HPDE6-E6E7 (cell line): Measurements from ENCODE around the gene UBA52.

Experiments
- DNase-seq: peaks from one replicate; pipeline ENCODE4 v3.0.0; 2011; ENCODE audit warnings: missing footprints; ENCODE audit errors: extremely low spot score

The UBA52 gene

GRCh38 chr19:18608102-18608804 lies 36.6 kb downstream of the UBA52 start:
- DNase-seq, result no peak

- no peak for DNase-seq
Observed at GRCh38 chr19:18608805-18609716, 37.4 kb downstream of the UBA52 start.

- DNase-seq, result no peak
Observed at GRCh38 chr19:18609717-18610051, 38.0 kb downstream of the UBA52 start.

- DNase-seq, result no peak
Observed at GRCh38 chr19:18610245-18610555, 38.5 kb downstream of the UBA52 start.

- DNase-seq, result no peak
Observed at GRCh38 chr19:18610556-18611326, 39.1 kb downstream of the UBA52 start.

DNA sequence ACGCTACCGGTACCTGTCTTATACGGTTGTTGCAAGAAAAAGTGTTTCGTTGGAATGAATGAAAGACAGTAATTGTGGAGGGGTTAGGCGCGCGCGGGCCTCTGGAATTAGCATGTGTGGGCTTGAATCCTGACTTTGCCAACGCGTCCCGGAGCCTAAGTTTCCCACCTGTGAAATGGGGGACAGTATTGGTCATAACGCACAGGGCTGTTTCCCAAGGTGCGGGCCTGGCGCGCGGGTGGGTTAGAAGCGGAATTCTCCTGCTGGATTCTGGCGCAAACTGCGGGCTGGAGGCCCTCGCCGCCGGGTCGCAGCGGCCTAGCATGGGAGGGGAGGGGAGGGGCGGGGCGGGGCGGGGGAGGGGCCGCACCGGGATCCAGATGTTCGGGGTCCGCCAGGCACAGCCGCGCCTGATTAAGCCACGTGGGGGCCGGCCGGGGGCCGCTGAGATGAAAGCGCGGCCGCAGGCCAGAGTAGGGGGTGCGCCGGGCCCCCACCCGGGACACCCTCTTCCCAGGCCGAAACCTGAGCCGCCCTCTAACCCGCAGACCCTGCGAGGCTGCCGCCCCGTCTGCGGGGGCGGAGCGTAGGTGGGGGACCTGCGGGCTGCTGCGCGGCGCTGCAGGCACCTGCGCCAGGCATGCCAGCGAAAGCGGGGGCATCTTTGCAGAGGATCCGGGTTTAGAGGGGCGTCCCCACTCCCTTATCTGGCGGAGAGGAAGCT lies 39.8 kb downstream of the UBA52 start:
- no peak for DNase-seq

- DNase-seq, result no peak
Observed at GRCh38 chr19:18612051-18612771, 40.6 kb downstream of the UBA52 start.

- no peak for DNase-seq
Observed at GRCh38 chr19:18612772-18613588, 41.3 kb downstream of the UBA52 start, which contains the start of gene TMEM59L. TMEM59L (plus strand) TSS chr19:18612870; CDS start chr19:18612959, 89 bp downstream.

GRCh38 chr19:18613589-18614234 lies 42.1 kb downstream of the UBA52 start:
- DNase-seq, result no peak

- no peak for DNase-seq
Observed at GRCh38 chr19:18616023-18616422, 44.4 kb downstream of the UBA52 start.

DNA sequence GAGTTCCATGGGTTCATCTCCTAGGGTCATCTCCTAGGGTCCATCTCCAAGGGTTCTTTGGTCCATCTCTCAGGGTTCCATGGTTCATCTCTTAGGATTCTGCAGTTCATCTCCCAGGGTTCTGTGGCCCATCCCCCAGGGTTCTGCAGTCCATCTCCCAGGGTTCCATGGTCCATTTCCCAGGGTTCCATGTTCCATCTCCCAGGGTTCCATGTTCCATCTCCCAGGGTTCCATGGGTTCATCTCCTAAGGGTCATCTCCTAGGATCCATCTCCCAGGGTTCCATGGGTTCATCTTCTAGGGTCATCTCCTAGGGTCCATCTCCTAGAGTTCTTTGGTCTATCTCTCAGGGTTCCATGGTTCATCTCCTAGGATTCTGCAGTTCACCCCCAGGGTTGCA lies 45.9 kb downstream of the UBA52 start:
- no peak for DNase-seq

DNA sequence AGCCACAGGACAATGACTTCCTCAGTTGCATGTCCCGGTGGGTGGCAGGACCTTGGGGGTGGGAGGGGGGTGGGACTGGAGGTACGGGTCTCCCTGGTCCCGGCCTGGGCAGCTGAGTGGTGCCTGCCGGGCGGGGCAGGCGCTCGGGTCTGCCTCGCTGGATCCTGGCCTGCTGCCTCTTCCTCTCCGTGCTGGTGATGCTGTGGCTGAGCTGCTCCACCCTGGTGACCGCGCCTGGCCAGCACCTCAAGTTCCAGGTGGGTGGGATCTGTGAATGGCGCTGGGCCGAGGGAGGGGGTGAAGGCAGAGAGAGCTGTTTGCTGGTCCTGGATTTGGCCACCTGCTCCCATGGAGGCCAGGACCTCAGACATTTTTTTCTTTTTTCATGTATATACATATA lies 46.6 kb downstream of the UBA52 start:
- no peak for DNase-seq

GRCh38 chr19:18620311-18620710 lies 48.7 kb downstream of the UBA52 start:
- no peak for DNase-seq

GRCh38 chr19:18620902-18621301 lies 49.2 kb downstream of the UBA52 start:
- no peak for DNase-seq

DNA sequence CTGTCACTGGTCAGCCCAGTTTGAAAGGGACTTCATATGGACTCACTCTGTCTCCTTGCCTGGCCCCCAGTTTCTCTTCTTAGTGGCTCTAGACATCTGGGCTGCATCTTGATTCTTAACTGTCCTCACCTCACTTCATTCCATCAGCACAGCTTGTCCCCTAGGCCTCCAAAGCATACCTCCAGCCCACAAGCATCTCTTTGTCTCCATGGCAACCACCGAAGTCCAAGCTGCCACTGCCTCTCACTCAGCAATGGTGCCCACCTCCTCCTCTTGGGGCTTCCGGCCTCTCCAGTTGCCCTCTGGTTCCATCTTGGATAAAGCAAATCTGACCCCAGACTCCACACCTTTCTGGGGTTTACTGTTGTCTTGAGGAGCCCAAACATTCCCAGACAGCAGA lies 55.2 kb downstream of the UBA52 start:
- DNase-seq, result no peak
